Measurements from ENCODE around the gene VNN1.
A peak's percentile ranks its signal among the peaks of the same experiment; 100 is the strongest.
"Not testable (repeated sequence)": the region's sequence is repeated elsewhere in the genome, so short reads cannot be mapped to it uniquely, and the experiment has no call there.

The VNN1 gene

DNA sequence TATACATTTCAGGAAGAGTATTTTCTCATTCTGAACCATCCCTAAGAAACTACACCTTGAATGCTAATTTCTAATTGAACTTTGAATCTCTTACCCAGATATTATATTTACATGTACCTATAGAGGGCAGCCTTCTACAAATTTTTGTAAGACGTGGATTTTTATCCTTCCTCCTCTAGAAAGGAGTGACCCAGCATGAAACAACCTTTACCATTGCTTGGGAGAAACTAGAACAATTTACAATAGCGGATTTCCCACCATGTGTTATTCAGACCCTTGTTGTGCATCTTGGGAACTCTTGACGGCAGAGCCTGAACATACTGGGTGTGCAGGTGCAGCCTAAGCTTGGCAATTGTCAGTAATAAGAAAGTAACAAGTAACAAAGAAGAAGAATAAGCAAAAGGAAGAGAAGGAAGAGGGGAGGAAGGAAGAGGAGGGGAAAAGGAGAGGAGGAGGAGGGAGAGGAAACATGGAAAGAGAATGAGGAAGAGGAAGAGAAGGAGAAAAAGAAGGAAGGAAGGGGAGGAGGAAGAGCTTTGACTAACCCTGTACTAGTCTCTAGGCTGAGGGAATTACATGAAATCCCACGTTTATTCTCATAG, 44.1 kb downstream of the VNN1 start:
- FAIRE-seq: peak; percentile 79

DNA sequence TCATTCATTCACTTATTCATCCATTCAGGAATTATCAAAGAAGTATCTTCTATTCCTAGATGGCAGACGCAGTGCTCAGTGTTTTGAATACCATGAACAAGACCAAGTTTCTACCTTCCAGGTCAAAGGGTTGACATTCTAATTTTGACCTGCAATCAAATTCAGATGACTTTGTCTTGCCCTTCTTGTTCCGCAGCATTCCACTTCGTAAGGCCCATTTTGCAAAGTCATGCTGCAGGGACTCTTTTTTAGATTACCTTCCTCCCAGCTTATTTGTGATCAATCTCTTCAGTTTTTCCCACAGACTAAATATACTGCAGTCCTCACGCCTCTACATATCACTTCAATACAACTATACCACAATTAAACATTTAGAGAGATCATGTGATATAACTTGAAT, 47.7 kb downstream of the VNN1 start:
- no peak for FAIRE-seq

- FAIRE-seq: no peak
Measured at GRCh38 chr6:132664309-132665034, 49.4 kb downstream of the VNN1 start.

- no peak for FAIRE-seq
Measured at GRCh38 chr6:132663661-132664060, 50.2 kb downstream of the VNN1 start.

- FAIRE-seq: no peak
Measured at GRCh38 chr6:132661906-132662305, 51.9 kb downstream of the VNN1 start.

DNA sequence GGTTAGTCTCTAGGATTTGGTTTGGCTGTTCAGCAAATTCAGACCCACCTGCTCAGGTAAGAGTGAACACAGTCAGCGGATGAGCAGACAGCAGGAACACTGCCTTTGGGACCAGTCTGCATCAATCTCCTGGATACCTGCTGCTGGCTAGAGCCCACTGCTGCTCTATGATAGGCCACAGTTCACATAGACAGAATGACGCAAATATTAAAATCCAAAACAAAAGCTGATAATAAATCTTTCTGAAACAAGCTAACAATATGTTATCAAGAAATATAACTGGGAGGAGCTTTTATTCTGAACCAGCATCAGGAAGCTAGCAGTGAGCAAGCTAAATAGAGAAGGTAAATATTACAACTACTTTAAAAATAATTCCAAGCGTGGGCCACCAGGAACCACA, 54.8 kb downstream of the VNN1 start, which contains the start of gene TAAR1:
TSS of gene TAAR1 (minus strand) at position 101 of the 400 bp plus-strand sequence. CDS start 13,179 bp downstream, outside the sequence.
- no peak for FAIRE-seq

GRCh38 chr6:132651062-132651461, 62.8 kb downstream of the VNN1 start:
- no peak for FAIRE-seq

GRCh38 chr6:132650429-132650828, 63.4 kb downstream of the VNN1 start:
- FAIRE-seq: no peak

DNA sequence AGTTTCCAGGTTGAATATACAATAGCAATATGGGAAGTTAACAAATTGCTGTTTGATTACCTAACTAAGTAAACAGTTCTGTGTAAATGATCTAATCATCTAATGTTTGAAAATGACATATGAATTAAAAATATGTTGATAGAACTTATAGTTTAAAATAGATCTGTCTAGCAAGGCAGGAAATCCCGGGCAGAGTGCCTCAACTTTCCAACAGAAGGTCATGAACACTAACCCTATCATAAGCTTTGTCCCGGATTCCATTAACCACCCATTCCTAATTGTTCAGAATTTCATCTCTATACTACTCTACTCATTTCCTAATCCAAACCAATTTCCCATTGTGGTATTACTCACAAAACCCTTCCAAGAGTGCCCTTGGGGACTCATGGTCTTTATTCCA, 65.0 kb downstream of the VNN1 start:
- FAIRE-seq: no peak

- no peak for FAIRE-seq
Measured at GRCh38 chr6:132648356-132648755, 65.5 kb downstream of the VNN1 start.

DNA sequence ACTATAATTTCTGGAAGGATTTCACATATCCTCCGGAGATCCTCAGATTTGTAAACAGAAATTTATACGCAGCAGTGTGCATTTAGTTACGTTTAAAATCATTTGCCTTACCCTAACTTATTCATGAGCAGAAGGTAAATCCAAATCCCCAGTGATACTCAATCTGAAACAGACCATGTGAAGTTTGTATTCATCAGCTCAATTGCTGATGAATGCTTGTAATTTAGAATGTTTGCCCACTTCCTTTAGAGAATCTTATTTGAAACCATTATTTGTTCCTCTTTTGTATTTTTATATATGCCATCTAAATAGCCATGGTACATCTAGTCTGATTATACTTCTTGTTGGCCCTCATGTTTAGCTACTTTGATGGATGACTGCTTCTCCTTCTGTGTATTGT, 70.3 kb downstream of the VNN1 start:
- FAIRE-seq: no peak

DNA sequence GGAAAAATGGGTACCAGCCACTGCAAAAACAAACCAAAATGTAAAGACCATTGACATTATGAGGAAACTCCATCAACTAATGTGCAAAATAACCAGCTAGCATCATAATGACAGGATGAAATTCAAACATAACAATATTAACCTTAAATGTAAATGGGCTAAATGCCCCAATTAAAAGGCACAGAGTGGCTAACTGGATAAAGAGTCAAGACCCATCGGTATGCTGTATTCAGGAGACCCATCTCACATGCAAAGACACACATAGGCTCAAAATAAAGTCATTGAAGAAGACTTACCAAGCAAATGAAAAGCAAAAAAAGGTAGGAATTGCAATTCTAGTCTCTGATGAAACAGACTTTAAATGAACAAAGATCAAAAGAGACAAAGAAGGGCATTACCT, 76.7 kb downstream of the VNN1 start:
- FAIRE-seq: not testable (repeated sequence)

DNA sequence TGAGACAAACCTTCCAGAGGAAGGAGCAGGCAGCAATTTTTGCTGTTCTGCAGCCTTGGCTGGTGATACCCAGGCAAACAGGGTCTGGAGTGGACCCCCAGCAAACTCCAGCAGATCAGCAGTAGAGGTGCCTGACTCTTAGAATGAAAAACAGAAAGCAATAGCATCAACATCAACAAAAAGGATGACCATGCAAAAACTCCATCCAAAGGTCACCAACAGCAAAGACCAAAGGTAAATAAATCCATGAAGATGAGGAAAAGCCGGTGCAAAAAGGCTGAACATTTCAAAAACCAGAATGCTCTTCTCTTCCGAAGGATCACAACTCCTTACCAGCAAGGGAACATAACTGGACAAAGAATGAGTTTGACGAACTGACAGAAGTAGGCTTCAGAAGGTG, 77.9 kb downstream of the VNN1 start:
- FAIRE-seq: not testable (repeated sequence)

DNA sequence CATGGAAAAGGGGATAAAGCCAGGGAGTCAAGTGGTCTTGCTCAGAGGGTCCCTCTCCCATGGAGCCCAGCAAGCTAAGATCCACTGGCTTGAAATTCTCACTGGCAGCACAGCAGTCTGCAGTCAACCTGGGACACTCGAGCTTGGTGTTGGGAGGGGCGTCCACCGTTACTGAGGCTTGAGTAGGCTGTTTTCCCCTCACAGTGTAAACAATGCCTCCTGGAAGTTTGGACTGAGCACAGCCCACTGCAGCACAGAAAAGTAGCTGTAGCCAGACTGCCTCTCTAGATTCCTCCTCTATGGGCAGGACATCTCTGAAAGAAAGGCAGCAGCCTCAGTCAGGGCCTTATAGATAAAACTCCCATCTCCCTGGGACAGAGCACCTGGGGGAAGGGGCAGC, 78.6 kb downstream of the VNN1 start:
- FAIRE-seq: not testable (repeated sequence)

- no peak for FAIRE-seq
Measured at GRCh38 chr6:132634796-132635195, 79.1 kb downstream of the VNN1 start.

- FAIRE-seq: no peak
Measured at GRCh38 chr6:132633362-132633761, 80.5 kb downstream of the VNN1 start.

Measured in endometrium (tissue), 2 donors.